SK-N-SH (cell line): ENCODE measurements around the gene VEGFB. TPM values are rescaled to one million over a fixed set of nuclear protein-coding genes. Genes with fewer than 3 reads are reported as not detected.

ENCODE experiments used
- CTCF ChIA-PET: fragments of 300-600, 350-600 bp; formaldehyde crosslinking; extraction: SDS; loops from one replicate; lab custom pipeline; 2021; lab: Yijun Ruan, JAX
- POLR2A ChIA-PET: fragments of 350-600 bp; sonication (Branson Sonifier 250); formaldehyde crosslinking; extraction: SDS; loops from one replicate; lab custom pipeline; 2020; ENCODE audit warnings: antibody characterized with exemption, inconsistent platforms; lab: Yijun Ruan, JAX
- DNase-seq: peaks from one replicate; pipeline ENCODE4 v3.0.0; 2012
- H2AFZ ChIP-seq: fragments of 200-600 bp; sonication (generic); 2 replicates; pipeline ENCODE4 v1.8.1; 2016; ENCODE audit warnings: antibody characterized with exemption, mild to moderate bottlenecking, low read depth
- H3F3A ChIP-seq: fragments of 200-600 bp; sonication (generic); replicated peaks from 2 replicates; pipeline ENCODE3; 2016; ENCODE audit warnings: antibody characterized with exemption, mild to moderate bottlenecking; ENCODE audit not compliant: insufficient read depth
- H3K27ac ChIP-seq, 2 experiments: fragments of 200-500 bp in 1 of 2; fragments of 200-600 bp in 1 of 2; sonication (Bioruptor generic) in 1 of 2; sonication (generic), shearing (Covaris generic) in 1 of 2; 2 replicates each; pipeline versions ENCODE4 v1.5.1 to v1.6.1; 2014 to 2016; ENCODE audit warnings: low read depth in 2 of 2, inconsistent platforms in 1 of 2, low read length in 1 of 2, mild to moderate bottlenecking in 1 of 2, mixed read lengths in 1 of 2
- H3K27me3 ChIP-seq: fragments of 200-600 bp; sonication (generic), shearing (Covaris generic); 2 replicates; pipeline ENCODE4 v1.6.1; 2016; ENCODE audit warnings: mixed run types; ENCODE audit not compliant: insufficient read depth
- H3K36me3 ChIP-seq, 2 experiments: fragments of 200-500 bp in 1 of 2; fragments of 200-600 bp in 1 of 2; sonication (Bioruptor generic) in 1 of 2; sonication (generic) in 1 of 2; replicated peaks in 1 of 2; 2 replicates each; pipeline versions ENCODE3 to v1.5.1; 2014 to 2016; ENCODE audit warnings: low read length in 1 of 2, mild to moderate bottlenecking in 1 of 2; ENCODE audit not compliant: insufficient read depth in 2 of 2, control insufficient read depth in 1 of 2
- H3K4me1 ChIP-seq, 2 experiments: fragments of 200-500 bp in 1 of 2; fragments of 200-600 bp in 1 of 2; sonication (Bioruptor generic) in 1 of 2; sonication (generic), shearing (Covaris generic) in 1 of 2; 2 replicates each; pipeline versions ENCODE4 v1.5.1 to v1.6.1; 2014 to 2016; ENCODE audit warnings: low read depth in 1 of 2, low read length in 1 of 2, mixed run types in 1 of 2; ENCODE audit not compliant: insufficient read depth in 2 of 2, control insufficient read depth in 1 of 2
- H3K4me2 ChIP-seq: fragments of 200-600 bp; sonication (generic), shearing (Covaris generic); 2 replicates; pipeline ENCODE4 v1.6.1; 2017; ENCODE audit warnings: mixed run types
- H3K4me3 ChIP-seq, 2 experiments: fragments of 200-500 bp in 1 of 2; fragments of 200-600 bp in 1 of 2; sonication (Bioruptor generic) in 1 of 2; sonication (generic), shearing (Covaris generic) in 1 of 2; 2 replicates each; pipeline versions ENCODE4 v1.5.1 to v1.8.1; 2014 to 2016; ENCODE audit warnings: low read depth in 2 of 2, inconsistent platforms in 1 of 2, low read length in 1 of 2, mild to moderate bottlenecking in 1 of 2, mixed read lengths in 1 of 2, moderate library complexity in 1 of 2
- H3K79me2 ChIP-seq: fragments of 200-600 bp; sonication (generic); 2 replicates; pipeline ENCODE4 v1.8.1; 2017; ENCODE audit warnings: mild to moderate bottlenecking; ENCODE audit not compliant: insufficient read depth
- H3K9ac ChIP-seq: fragments of 200-600 bp; sonication (generic); 2 replicates; pipeline ENCODE4 v1.6.1; 2017; ENCODE audit warnings: mixed run types
- H3K9me2 ChIP-seq: fragments of 200-600 bp; sonication (generic); 2 replicates; pipeline ENCODE4 v1.6.1; 2017; ENCODE audit warnings: mixed run types
- H3K9me3 ChIP-seq: fragments of 200-600 bp; sonication (generic); 2 replicates; pipeline ENCODE4 v1.6.1; 2017; ENCODE audit warnings: mixed run types, mild to moderate bottlenecking, moderate library complexity
- H4K20me1 ChIP-seq: fragments of 200-600 bp; sonication (generic); 2 replicates; pipeline ENCODE4 v1.6.1; 2017; ENCODE audit warnings: mild to moderate bottlenecking, mixed run types; ENCODE audit not compliant: insufficient read depth
- CHD2 ChIP-seq: fragments of 150-350 bp; IDR thresholded peaks from 2 replicates; pipeline ENCODE4 v1.6.1; 2018; ENCODE audit warnings: low read length; ENCODE audit not compliant: partially characterized antibody
- ELF1 ChIP-seq: IDR thresholded peaks from 2 replicates; pipeline ENCODE4 v1.4.0; 2012
- EP300 ChIP-seq, 2 experiments: IDR thresholded peaks; 2 replicates each; pipeline versions ENCODE4 v1.4.0 to v1.6.1; 2012; ENCODE audit warnings: borderline replicate concordance in 1 of 2, low read depth in 1 of 2, low read length in 1 of 2
- FOXJ3 ChIP-seq: sonication (generic); formaldehyde crosslinking; IDR thresholded peaks from 2 replicates; pipeline ENCODE4 v1.5.1; 2020; ENCODE audit warnings: mild to moderate bottlenecking, missing genetic modification reagents
- GABPA ChIP-seq: IDR thresholded peaks from 2 replicates; pipeline ENCODE4 v1.4.0; 2012; ENCODE audit warnings: low read depth, mild to moderate bottlenecking
- GATA2 ChIP-seq: sonication (generic); formaldehyde crosslinking; IDR thresholded peaks from 2 replicates; pipeline ENCODE4 v1.5.0; 2020; ENCODE audit warnings: mild to moderate bottlenecking, missing genetic modification reagents
- IRF3 ChIP-seq: fragments of 150-350 bp; IDR thresholded peaks from 2 replicates; pipeline ENCODE4 v1.6.1; 2016; ENCODE audit warnings: mild to moderate bottlenecking, low read depth, low read length
- NFIC ChIP-seq: IDR thresholded peaks from 2 replicates; pipeline ENCODE4 v1.4.0; 2012; ENCODE audit warnings: borderline replicate concordance
- NRF1 ChIP-seq: IDR thresholded peaks from 2 replicates; pipeline ENCODE4 v1.6.1; 2012; ENCODE audit warnings: low read depth, mild to moderate bottlenecking, low read length
- PBX3 ChIP-seq: IDR thresholded peaks from 2 replicates; pipeline ENCODE4; 2012
- POLR2AphosphoS5 ChIP-seq: IDR thresholded peaks from 2 replicates; pipeline ENCODE4 v1.6.1; 2012; ENCODE audit warnings: low read depth, low read length
- RCOR1 ChIP-seq: fragments of 150-350 bp; IDR thresholded peaks from 2 replicates; pipeline ENCODE4 v1.6.1; 2017; ENCODE audit warnings: antibody characterized with exemption, low read length
- REST ChIP-seq: IDR thresholded peaks from 2 replicates; pipeline ENCODE4 v1.6.1; 2012; ENCODE audit warnings: mild to moderate bottlenecking, low read depth, low read length, moderate library complexity
- RXRA ChIP-seq: IDR thresholded peaks from 2 replicates; pipeline ENCODE4 v1.4.0; 2012; ENCODE audit warnings: low read depth, mild to moderate bottlenecking, borderline replicate concordance
- USF1 ChIP-seq: IDR thresholded peaks from 2 replicates; pipeline ENCODE4 v1.4.0; 2012; ENCODE audit warnings: low read depth, borderline replicate concordance
- YY1 ChIP-seq: IDR thresholded peaks from 2 replicates; pipeline ENCODE4 v1.4.0; 2012; ENCODE audit warnings: low read depth, mild to moderate bottlenecking
- WGBS: methylation state at CpG from one replicate; pipeline ENCODE4 v1.1.6; 2017; ENCODE audit warnings: low lambda C conversion rate; 5-methylcytosine and 5-hydroxymethylcytosine counted together
- polyA plus RNA-seq, 3 experiments: library from polyadenylated mRNA; depleted of rRNA; stranded (reverse); fragments of >200 nt; gene quantifications; 2 replicates each; pipeline ENCODE4 v1.2.3, GENCODE V29; 2012
- TF ChIP-seq, protein P1 (sequence below): fragments of 150-350 bp; IDR thresholded peaks from 2 replicates; pipeline ENCODE4 v1.6.1; 2017; ENCODE audit warnings: antibody characterized with exemption, low read length, low read depth, borderline replicate concordance
- TF ChIP-seq, protein P2 (sequence below): IDR thresholded peaks from 2 replicates; pipeline ENCODE4 v1.4.0; 2012; ENCODE audit warnings: low read depth

VEGFB gene
- polyA plus RNA-seq, 1 of the 3 experiments (the other 2 are of a cell fraction), result 29.9 TPM

- Histone ChIP-seq H3K27ac (no peak overlapping the region; a peak in 1 of 4 replicates), H3K27me3 (no peaks in the 10 kb centered on the region), H3K4me3 (no peak overlapping the region), H3K36me3 (peaks cover 0 to 10% of the 10 kb centered on the region in 2 experiments), H3K4me1 (peaks cover 3 to 20% of the 10 kb centered on the region in 2 experiments; a peak in 1 of 4 replicates), H4K20me1 (no peaks in the 10 kb centered on the region), H3K4me2 (no peak overlapping the region), H3K9me2 (no peaks in the 10 kb centered on the region), H2AFZ (no peak overlapping the region), H3K9ac (no peak overlapping the region), H3K79me2 (no peaks in the 10 kb centered on the region)
- no CpG with 5 or more reads among the region's 10 CpGs for WGBS
- DNase-seq, result no peak
- TF ChIP-seq GATA2 (CRISPR knock-in tag), result no peak
- no peak for TF ChIP-seq PBX3
- no peak for TF ChIP-seq NFIC
- TF ChIP-seq RXRA, result no peak
- TF ChIP-seq, protein P1, sequence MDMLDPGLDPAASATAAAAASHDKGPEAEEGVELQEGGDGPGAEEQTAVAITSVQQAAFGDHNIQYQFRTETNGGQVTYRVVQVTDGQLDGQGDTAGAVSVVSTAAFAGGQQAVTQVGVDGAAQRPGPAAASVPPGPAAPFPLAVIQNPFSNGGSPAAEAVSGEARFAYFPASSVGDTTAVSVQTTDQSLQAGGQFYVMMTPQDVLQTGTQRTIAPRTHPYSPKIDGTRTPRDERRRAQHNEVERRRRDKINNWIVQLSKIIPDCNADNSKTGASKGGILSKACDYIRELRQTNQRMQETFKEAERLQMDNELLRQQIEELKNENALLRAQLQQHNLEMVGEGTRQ, result no peak
- no peak for TF ChIP-seq EP300 (IDR thresholded peaks at IDR 0.05; ENCODE audit: borderline replicate concordance in 1 of 2, low read depth in 1 of 2, low read length in 1 of 2)
- no peak for TF ChIP-seq NRF1
- no peak for TF ChIP-seq ELF1
- TF ChIP-seq, all 33 proteins: peak for 0
- peaks cover 2% of the 10 kb centered on the region for H3F3A ChIP-seq
- CTCF ChIA-PET, result interaction anchor here (0.7 to 5.7 kb wide), 4 partner anchors 10 to 135 kb away, joined by 3 to 50 read pairs (median 4); partner anchors contain the start of gene FERMT3
- POLR2A ChIA-PET, result interaction anchor here (0.6 to 1.7 kb wide), 5 partner anchors 10 to 1329 kb away, joined by 3 to 5 read pairs (median 3); partner anchors contain the start of gene STIP1
- no peaks in the 10 kb centered on the region for H3K9me3 ChIP-seq
These were observed 14.6 kb upstream of the VEGFB start for GRCh38 chr11:64219755-64220154.

DNA sequence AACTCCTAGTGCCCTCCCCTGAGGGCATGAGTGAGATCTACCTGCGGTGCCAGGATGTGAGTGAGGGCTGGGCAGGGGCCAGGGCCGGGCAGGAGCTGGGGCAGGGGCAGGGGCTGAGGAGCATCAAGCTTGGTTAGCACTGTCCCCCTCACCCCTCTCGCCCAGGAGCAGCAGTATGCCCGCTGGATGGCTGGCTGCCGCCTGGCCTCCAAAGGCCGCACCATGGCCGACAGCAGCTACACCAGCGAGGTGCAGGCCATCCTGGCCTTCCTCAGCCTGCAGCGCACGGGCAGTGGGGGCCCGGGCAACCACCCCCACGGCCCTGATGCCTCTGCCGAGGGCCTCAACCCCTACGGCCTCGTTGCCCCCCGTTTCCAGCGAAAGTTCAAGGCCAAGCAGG lies 14.1 kb upstream of the VEGFB start:
- Histone ChIP-seq H3K27me3 (no peaks in the 10 kb centered on the region), H4K20me1 (no peaks in the 10 kb centered on the region), H3K9ac (no peak overlapping the region), H3K27ac (no peak overlapping the region; a peak in 1 of 4 replicates), H3K9me3 (no peaks in the 10 kb centered on the region), H2AFZ (no peak overlapping the region), H3K4me1 (peaks cover 0 to 25% of the 10 kb centered on the region in 2 experiments; a peak in 2 of 4 replicates), H3K9me2 (no peaks in the 10 kb centered on the region), H3K4me3 (no peak overlapping the region), H3K79me2 (peaks cover 5% of the 10 kb centered on the region; the same call in 1 of the 2 replicates), H3F3A (peaks cover 2% of the 10 kb centered on the region), H3K36me3 (peaks cover 0 to 10% of the 10 kb centered on the region in 2 experiments), H3K4me2 (no peak overlapping the region)
- ChIA-PET POLR2A (interaction anchor here (1.3 to 1.7 kb wide), 2 partner anchors 9 to 15 kb away, joined by 3 to 5 read pairs; no protein-coding TSS in a partner anchor), CTCF (interaction anchor here (0.9 kb wide), 1 partner anchor 10 kb away, joined by 3 read pairs; no protein-coding TSS in a partner anchor)
- DNase-seq, result no peak
- TF ChIP-seq NFIC (no peak), POLR2AphosphoS5 (no peak), GABPA (no peak), USF1 (no peak), CHD2 (no peak), YY1 (no peak), FOXJ3 (CRISPR knock-in tag) (no peak), EP300 (IDR thresholded peaks at IDR 0.05; ENCODE audit: borderline replicate concordance in 1 of 2, low read depth in 1 of 2, low read length in 1 of 2) (no peak), IRF3 (no peak), NRF1 (no peak), RCOR1 (no peak), REST (no peak)
- TF ChIP-seq, protein P2, sequence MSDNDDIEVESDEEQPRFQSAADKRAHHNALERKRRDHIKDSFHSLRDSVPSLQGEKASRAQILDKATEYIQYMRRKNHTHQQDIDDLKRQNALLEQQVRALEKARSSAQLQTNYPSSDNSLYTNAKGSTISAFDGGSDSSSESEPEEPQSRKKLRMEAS, result no peak
- 86% methylated on average over 11 of the region's 17 CpGs for WGBS
